Measurements from ENCODE around the gene VWA5B2.

- TF ChIP-seq, protein P1, sequence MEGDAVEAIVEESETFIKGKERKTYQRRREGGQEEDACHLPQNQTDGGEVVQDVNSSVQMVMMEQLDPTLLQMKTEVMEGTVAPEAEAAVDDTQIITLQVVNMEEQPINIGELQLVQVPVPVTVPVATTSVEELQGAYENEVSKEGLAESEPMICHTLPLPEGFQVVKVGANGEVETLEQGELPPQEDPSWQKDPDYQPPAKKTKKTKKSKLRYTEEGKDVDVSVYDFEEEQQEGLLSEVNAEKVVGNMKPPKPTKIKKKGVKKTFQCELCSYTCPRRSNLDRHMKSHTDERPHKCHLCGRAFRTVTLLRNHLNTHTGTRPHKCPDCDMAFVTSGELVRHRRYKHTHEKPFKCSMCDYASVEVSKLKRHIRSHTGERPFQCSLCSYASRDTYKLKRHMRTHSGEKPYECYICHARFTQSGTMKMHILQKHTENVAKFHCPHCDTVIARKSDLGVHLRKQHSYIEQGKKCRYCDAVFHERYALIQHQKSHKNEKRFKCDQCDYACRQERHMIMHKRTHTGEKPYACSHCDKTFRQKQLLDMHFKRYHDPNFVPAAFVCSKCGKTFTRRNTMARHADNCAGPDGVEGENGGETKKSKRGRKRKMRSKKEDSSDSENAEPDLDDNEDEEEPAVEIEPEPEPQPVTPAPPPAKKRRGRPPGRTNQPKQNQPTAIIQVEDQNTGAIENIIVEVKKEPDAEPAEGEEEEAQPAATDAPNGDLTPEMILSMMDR (IDR thresholded peaks at IDR 0.05): no peak
- no peak for TF ChIP-seq POLR2A (IDR thresholded peaks at IDR 0.05)
These were observed 53.6 kb downstream of the VWA5B2 start for GRCh38 chr3:184282941-184283340.
